HepG2 (cell line): ENCODE data around the gene KCNQ1OT1. TPM values are rescaled to one million over a fixed set of nuclear protein-coding genes. Genes with fewer than 3 reads are reported as not detected.

Source experiments
- AGO1 ChIP-seq: fragments of 200-400 bp; formaldehyde crosslinking; IDR thresholded peaks from 2 replicates; pipeline ENCODE4 v1.6.1; 2017; ENCODE audit warnings: mild to moderate bottlenecking, low read depth, low read length, moderate library complexity; ENCODE audit not compliant: poor library complexity, severe bottlenecking
- AGO2 ChIP-seq: fragments of 200-400 bp; formaldehyde crosslinking; optimal IDR thresholded peaks from 2 replicates; pipeline ENCODE3; 2017; ENCODE audit warnings: mild to moderate bottlenecking, low read depth, low read length, moderate library complexity
- GATAD2A ChIP-seq: IDR thresholded peaks from 2 replicates; pipeline ENCODE4 v1.6.1; 2016
- HNF4G ChIP-seq, 2 experiments: sonication (generic) in 1 of 2; formaldehyde crosslinking in 1 of 2; IDR thresholded peaks; 2 replicates each; pipeline versions ENCODE4 v1.4.0 to v1.6.1; 2011 to 2020; ENCODE audit warnings: borderline replicate concordance in 2 of 2, low read depth in 2 of 2, mild to moderate bottlenecking in 2 of 2, low read length in 1 of 2, missing genetic modification reagents in 1 of 2, moderate library complexity in 1 of 2
- HOMEZ ChIP-seq: IDR thresholded peaks from 2 replicates; pipeline ENCODE4 v1.6.1; 2016; ENCODE audit warnings: low read depth
- HOXA7 ChIP-seq: sonication (generic); formaldehyde crosslinking; IDR thresholded peaks from 2 replicates; pipeline ENCODE4 v1.8.1; 2022; ENCODE audit warnings: mild to moderate bottlenecking, missing genetic modification reagents, moderate library complexity
- NFRKB ChIP-seq: fragments of 450-650 bp; IDR thresholded peaks from 2 replicates; pipeline ENCODE4 v1.6.1; 2017
- POLR2A ChIP-seq, 2 experiments: IDR thresholded peaks; 2 replicates each; pipeline ENCODE4 v1.6.1; 2011; ENCODE audit warnings: low read depth in 2 of 2, low read length in 2 of 2, mild to moderate bottlenecking in 1 of 2, moderate library complexity in 1 of 2; ENCODE audit not compliant: insufficient read depth in 1 of 2
- POLR2G ChIP-seq: fragments of 200-400 bp; formaldehyde crosslinking; IDR thresholded peaks from 2 replicates; pipeline ENCODE4 v1.6.1; 2018; ENCODE audit warnings: mild to moderate bottlenecking, low read depth, low read length, moderate library complexity
- RBM22 ChIP-seq: fragments of 200-400 bp; formaldehyde crosslinking; optimal IDR thresholded peaks from 2 replicates; pipeline ENCODE3; 2017; ENCODE audit warnings: mild to moderate bottlenecking, low read length, moderate library complexity
- SMYD3 ChIP-seq: sonication (generic); formaldehyde crosslinking; IDR thresholded peaks from 2 replicates; pipeline ENCODE4 v1.8.1; 2023; ENCODE audit warnings: mild to moderate bottlenecking, missing genetic modification reagents
- ZEB1 ChIP-seq: IDR thresholded peaks from 2 replicates; pipeline ENCODE4 v1.6.1; 2012; ENCODE audit warnings: mild to moderate bottlenecking, low read depth, inconsistent platforms; ENCODE audit not compliant: insufficient replicate concordance
- ZNF230 ChIP-seq: sonication (generic); formaldehyde crosslinking; IDR thresholded peaks from 2 replicates; pipeline ENCODE4 v1.4.0; 2020; ENCODE audit warnings: mild to moderate bottlenecking, missing genetic modification reagents
- ZNF24 ChIP-seq: fragments of 450-650 bp; IDR thresholded peaks from 2 replicates; pipeline ENCODE4 v1.6.1; 2017; ENCODE audit warnings: antibody characterized with exemption, mild to moderate bottlenecking
- ZNF629 ChIP-seq: sonication (generic); formaldehyde crosslinking; conservative IDR thresholded peaks from 2 replicates; pipeline ENCODE4 v1.5.0; 2020; ENCODE audit warnings: missing genetic modification reagents
- ZNF7 ChIP-seq: IDR thresholded peaks from 2 replicates; pipeline ENCODE4 v1.6.1; 2016; ENCODE audit warnings: missing biosample characterization, missing genetic modification reagents
- ZNF782 ChIP-seq: sonication (generic); formaldehyde crosslinking; IDR thresholded peaks from 2 replicates; pipeline ENCODE4 v1.4.0; 2020; ENCODE audit warnings: missing genetic modification reagents, mild to moderate bottlenecking, borderline replicate concordance
- ZNF788 ChIP-seq: sonication (generic); formaldehyde crosslinking; IDR thresholded peaks from 2 replicates; pipeline ENCODE4 v1.5.0; 2020; ENCODE audit warnings: mild to moderate bottlenecking, missing genetic modification reagents, borderline replicate concordance
- polyA plus RNA-seq, 8 experiments: library from polyadenylated mRNA; depleted of rRNA in 3 of 8; stranded (reverse) in 7 of 8; unstranded in 1 of 8; fragments of >200 nt; fragmentation: Illumina TruSeq in 4 of 8; extraction: Trizol in 4 of 8; gene quantifications; 2 replicates each; pipeline versions ENCODE4 v1.2.1 to v1.2.3, GENCODE V29; 2011 to 2016; ENCODE audit warnings: low read depth in 4 of 8, missing spikeins in 1 of 8, mixed read lengths in 1 of 8; ENCODE audit not compliant: insufficient read depth in 1 of 8
- total RNA-seq, 5 experiments: library from RNA; depleted of rRNA; stranded (reverse); fragments of >200 nt; fragmentation: Illumina TruSeq; extraction: Trizol; gene quantifications; 2 replicates each; pipeline ENCODE4 v1.2.3, GENCODE V29; 2016; ENCODE audit warnings: low read depth in 1 of 5
- TF ChIP-seq, protein P1 (sequence below): IDR thresholded peaks from 2 replicates; pipeline ENCODE4 v1.6.1; 2016
- TF ChIP-seq, protein P2 (sequence below): sonication (generic); formaldehyde crosslinking; IDR thresholded peaks from 2 replicates; pipeline ENCODE4 v1.5.1; 2020; ENCODE audit warnings: mild to moderate bottlenecking, missing genetic modification reagents, moderate library complexity
- TF ChIP-seq, protein P3 (sequence below): sonication (generic); formaldehyde crosslinking; IDR thresholded peaks from 2 replicates; pipeline ENCODE4 v1.5.0; 2020; ENCODE audit warnings: missing genetic modification reagents

The KCNQ1OT1 gene
- total and polyA plus RNA-seq, 2 of the 13 experiments (the other 11 are each of a cell fraction or from before 2014, with no cell fraction given), result 1.3 to 18.9 TPM

GRCh38 chr11:2664791-2665525 is 34.8 kb downstream of the KCNQ1OT1 start (continued):
- TF ChIP-seq ZNF24 (no peak), HOMEZ (CRISPR knock-in tag) (no peak), ZNF7 (CRISPR knock-in tag) (no peak), AGO2 (peak; percentile 83), ZNF230 (CRISPR knock-in tag) (no peak), AGO1 (peak; percentile 15), ZNF782 (CRISPR knock-in tag) (no peak), POLR2G (peak; percentile 3; the same call in 1 of the 2 replicates), HOXA7 (CRISPR knock-in tag) (no peak), HNF4G (IDR thresholded peaks at IDR 0.05; ENCODE audit: borderline replicate concordance, low read depth, low read length) (no peak), HNF4G (CRISPR knock-in tag; IDR thresholded peaks at IDR 0.05; ENCODE audit: borderline replicate concordance, low read depth) (no peak), GATAD2A (CRISPR knock-in tag) (no peak), POLR2A (IDR thresholded peaks at IDR 0.05; ENCODE audit: insufficient read depth in 1 of 2, low read depth in 2 of 2, low read length in 2 of 2) (peak in 1 of 2 experiments; percentile 46; a peak in 1 of 4 replicates), ZEB1 (no peak), NFRKB (no peak), RBM22 (peak; percentile 81), ZNF629 (CRISPR knock-in tag) (no peak), SMYD3 (CRISPR knock-in tag) (no peak), ZNF788 (CRISPR knock-in tag) (no peak)
- TF ChIP-seq, protein P1, sequence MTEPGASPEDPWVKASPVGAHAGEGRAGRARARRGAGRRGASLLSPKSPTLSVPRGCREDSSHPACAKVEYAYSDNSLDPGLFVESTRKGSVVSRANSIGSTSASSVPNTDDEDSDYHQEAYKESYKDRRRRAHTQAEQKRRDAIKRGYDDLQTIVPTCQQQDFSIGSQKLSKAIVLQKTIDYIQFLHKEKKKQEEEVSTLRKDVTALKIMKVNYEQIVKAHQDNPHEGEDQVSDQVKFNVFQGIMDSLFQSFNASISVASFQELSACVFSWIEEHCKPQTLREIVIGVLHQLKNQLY (CRISPR knock-in tag), result no peak
- TF ChIP-seq, protein P2, sequence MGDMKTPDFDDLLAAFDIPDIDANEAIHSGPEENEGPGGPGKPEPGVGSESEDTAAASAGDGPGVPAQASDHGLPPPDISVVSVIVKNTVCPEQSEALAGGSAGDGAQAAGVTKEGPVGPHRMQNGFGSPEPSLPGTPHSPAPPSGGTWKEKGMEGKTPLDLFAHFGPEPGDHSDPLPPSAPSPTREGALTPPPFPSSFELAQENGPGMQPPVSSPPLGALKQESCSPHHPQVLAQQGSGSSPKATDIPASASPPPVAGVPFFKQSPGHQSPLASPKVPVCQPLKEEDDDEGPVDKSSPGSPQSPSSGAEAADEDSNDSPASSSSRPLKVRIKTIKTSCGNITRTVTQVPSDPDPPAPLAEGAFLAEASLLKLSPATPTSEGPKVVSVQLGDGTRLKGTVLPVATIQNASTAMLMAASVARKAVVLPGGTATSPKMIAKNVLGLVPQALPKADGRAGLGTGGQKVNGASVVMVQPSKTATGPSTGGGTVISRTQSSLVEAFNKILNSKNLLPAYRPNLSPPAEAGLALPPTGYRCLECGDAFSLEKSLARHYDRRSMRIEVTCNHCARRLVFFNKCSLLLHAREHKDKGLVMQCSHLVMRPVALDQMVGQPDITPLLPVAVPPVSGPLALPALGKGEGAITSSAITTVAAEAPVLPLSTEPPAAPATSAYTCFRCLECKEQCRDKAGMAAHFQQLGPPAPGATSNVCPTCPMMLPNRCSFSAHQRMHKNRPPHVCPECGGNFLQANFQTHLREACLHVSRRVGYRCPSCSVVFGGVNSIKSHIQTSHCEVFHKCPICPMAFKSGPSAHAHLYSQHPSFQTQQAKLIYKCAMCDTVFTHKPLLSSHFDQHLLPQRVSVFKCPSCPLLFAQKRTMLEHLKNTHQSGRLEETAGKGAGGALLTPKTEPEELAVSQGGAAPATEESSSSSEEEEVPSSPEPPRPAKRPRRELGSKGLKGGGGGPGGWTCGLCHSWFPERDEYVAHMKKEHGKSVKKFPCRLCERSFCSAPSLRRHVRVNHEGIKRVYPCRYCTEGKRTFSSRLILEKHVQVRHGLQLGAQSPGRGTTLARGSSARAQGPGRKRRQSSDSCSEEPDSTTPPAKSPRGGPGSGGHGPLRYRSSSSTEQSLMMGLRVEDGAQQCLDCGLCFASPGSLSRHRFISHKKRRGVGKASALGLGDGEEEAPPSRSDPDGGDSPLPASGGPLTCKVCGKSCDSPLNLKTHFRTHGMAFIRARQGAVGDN (CRISPR knock-in tag), result peak; percentile 11; the same call in 1 of the 2 replicates
- TF ChIP-seq, protein P3, sequence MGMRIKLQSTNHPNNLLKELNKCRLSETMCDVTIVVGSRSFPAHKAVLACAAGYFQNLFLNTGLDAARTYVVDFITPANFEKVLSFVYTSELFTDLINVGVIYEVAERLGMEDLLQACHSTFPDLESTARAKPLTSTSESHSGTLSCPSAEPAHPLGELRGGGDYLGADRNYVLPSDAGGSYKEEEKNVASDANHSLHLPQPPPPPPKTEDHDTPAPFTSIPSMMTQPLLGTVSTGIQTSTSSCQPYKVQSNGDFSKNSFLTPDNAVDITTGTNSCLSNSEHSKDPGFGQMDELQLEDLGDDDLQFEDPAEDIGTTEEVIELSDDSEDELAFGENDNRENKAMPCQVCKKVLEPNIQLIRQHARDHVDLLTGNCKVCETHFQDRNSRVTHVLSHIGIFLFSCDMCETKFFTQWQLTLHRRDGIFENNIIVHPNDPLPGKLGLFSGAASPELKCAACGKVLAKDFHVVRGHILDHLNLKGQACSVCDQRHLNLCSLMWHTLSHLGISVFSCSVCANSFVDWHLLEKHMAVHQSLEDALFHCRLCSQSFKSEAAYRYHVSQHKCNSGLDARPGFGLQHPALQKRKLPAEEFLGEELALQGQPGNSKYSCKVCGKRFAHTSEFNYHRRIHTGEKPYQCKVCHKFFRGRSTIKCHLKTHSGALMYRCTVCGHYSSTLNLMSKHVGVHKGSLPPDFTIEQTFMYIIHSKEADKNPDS (CRISPR knock-in tag), result 0 out of 2 replicates have a peak, but pooled peaks have one; percentile 32
